Measurements from ENCODE around the gene ATG2B.

Gene ATG2B

GRCh38 chr14:96252999-96253539, 110.1 kb downstream of the ATG2B start:
- Histone ChIP-seq H4K20me1 (ENCODE audit: insufficient read depth, low read length) (no peaks in the 10 kb centered on the region), H3K27me3 (ENCODE audit: low read depth, low read length) (peaks cover 37% of the 10 kb centered on the region), H3K9me3 (ENCODE audit: insufficient read depth, low read length) (no peaks in the 10 kb centered on the region), H3K4me3 (ENCODE audit: low read length) (no peak overlapping the region), H3K79me2 (ENCODE audit: low read length) (no peaks in the 10 kb centered on the region), H3K4me1 (ENCODE audit: low read length) (no peaks in the 10 kb centered on the region), H2AFZ (ENCODE audit: low read depth, low read length) (no peak overlapping the region), H3K9ac (ENCODE audit: low read length) (no peak overlapping the region), H3K27ac (ENCODE audit: low read length) (no peak overlapping the region), H3K4me2 (ENCODE audit: low read length) (no peak overlapping the region), H3K36me3 (replicated peaks; ENCODE audit: low read depth, low read length) (no peaks in the 10 kb centered on the region)
- TF ChIP-seq EZH2phosphoT487 (IDR thresholded peaks at IDR 0.05; ENCODE audit: low read depth) (no peak), CTCF (IDR thresholded peaks at IDR 0.05; ENCODE audit: low read depth, low read length) (no peak)

- Histone ChIP-seq H3K9me3 (ENCODE audit: insufficient read depth, low read length) (no peaks in the 10 kb centered on the region), H3K27me3 (ENCODE audit: low read depth, low read length) (peaks cover 35% of the 10 kb centered on the region), H3K4me2 (ENCODE audit: low read length) (no peak overlapping the region), H3K27ac (ENCODE audit: low read length) (no peak overlapping the region), H3K9ac (ENCODE audit: low read length) (no peak overlapping the region), H2AFZ (ENCODE audit: low read depth, low read length) (no peak overlapping the region), H3K36me3 (replicated peaks; ENCODE audit: low read depth, low read length) (no peaks in the 10 kb centered on the region), H3K4me3 (ENCODE audit: low read length) (no peak overlapping the region), H3K79me2 (ENCODE audit: low read length) (no peaks in the 10 kb centered on the region), H3K4me1 (ENCODE audit: low read length) (no peaks in the 10 kb centered on the region), H4K20me1 (ENCODE audit: insufficient read depth, low read length) (no peaks in the 10 kb centered on the region)
- TF ChIP-seq EZH2phosphoT487 (IDR thresholded peaks at IDR 0.05; ENCODE audit: low read depth) (no peak), CTCF (IDR thresholded peaks at IDR 0.05; ENCODE audit: low read depth, low read length) (no peak)
These were observed 110.7 kb downstream of the ATG2B start for GRCh38 chr14:96252323-96252998.

- Histone ChIP-seq H3K9ac (ENCODE audit: low read length) (no peak overlapping the region), H3K4me3 (ENCODE audit: low read length) (no peak overlapping the region), H4K20me1 (ENCODE audit: insufficient read depth, low read length) (no peaks in the 10 kb centered on the region), H3K4me1 (ENCODE audit: low read length) (no peaks in the 10 kb centered on the region), H3K27me3 (ENCODE audit: low read depth, low read length) (peaks cover 27% of the 10 kb centered on the region), H3K79me2 (ENCODE audit: low read length) (no peaks in the 10 kb centered on the region), H3K9me3 (ENCODE audit: insufficient read depth, low read length) (no peaks in the 10 kb centered on the region), H3K27ac (ENCODE audit: low read length) (no peak overlapping the region), H2AFZ (ENCODE audit: low read depth, low read length) (no peak overlapping the region), H3K4me2 (ENCODE audit: low read length) (no peak overlapping the region), H3K36me3 (replicated peaks; ENCODE audit: low read depth, low read length) (no peaks in the 10 kb centered on the region)
- TF ChIP-seq CTCF (IDR thresholded peaks at IDR 0.05; ENCODE audit: low read depth, low read length), result no peak
- no peak for TF ChIP-seq EZH2phosphoT487 (IDR thresholded peaks at IDR 0.05; ENCODE audit: low read depth)
These were observed 111.4 kb downstream of the ATG2B start for GRCh38 chr14:96251656-96252155.

- no peaks in the 10 kb centered on the region for H3K36me3 ChIP-seq (replicated peaks; ENCODE audit: low read depth, low read length)
- H3K4me1 ChIP-seq (ENCODE audit: low read length), result no peaks in the 10 kb centered on the region
- H3K9me3 ChIP-seq (ENCODE audit: insufficient read depth, low read length), result no peaks in the 10 kb centered on the region
- H3K27me3 ChIP-seq (ENCODE audit: low read depth, low read length), result peaks cover 20% of the 10 kb centered on the region
- H3K4me3 ChIP-seq (ENCODE audit: low read length), result no peak overlapping the region
- TF ChIP-seq EZH2phosphoT487 (IDR thresholded peaks at IDR 0.05; ENCODE audit: low read depth), result no peak
- TF ChIP-seq CTCF (IDR thresholded peaks at IDR 0.05; ENCODE audit: low read depth, low read length), result no peak
- no peak overlapping the region for H2AFZ ChIP-seq (ENCODE audit: low read depth, low read length)
- no peak overlapping the region for H3K27ac ChIP-seq (ENCODE audit: low read length)
- no peak overlapping the region for H3K9ac ChIP-seq (ENCODE audit: low read length)
- no peaks in the 10 kb centered on the region for H3K79me2 ChIP-seq (ENCODE audit: low read length)
- H3K4me2 ChIP-seq (ENCODE audit: low read length), result no peak overlapping the region
- no peaks in the 10 kb centered on the region for H4K20me1 ChIP-seq (ENCODE audit: insufficient read depth, low read length)
These were observed 112.7 kb downstream of the ATG2B start for GRCh38 chr14:96250485-96250884.
